GM21390 (cell line): ENCODE measurements around the gene CPS1.
A peak's percentile ranks its signal among the peaks of the same experiment; 100 is the strongest.

Source experiments
- ATAC-seq: cut with Tn5 transposase; IDR thresholded peaks from one replicate; pipeline ENCODE4 v1.9.1; 2021; ENCODE audit not compliant: unreplicated experiment

The CPS1 gene

GRCh38 chr2:210556329-210556980 lies at the start of gene CPS1:
TSS of gene CPS1 (plus strand) at chr2:210556599. CDS start at chr2:210556734, 135 bp downstream.
- no peak for ATAC-seq

- no peak for ATAC-seq
Measured at GRCh38 chr2:210515911-210516310, 40.5 kb upstream of the CPS1 start.

DNA sequence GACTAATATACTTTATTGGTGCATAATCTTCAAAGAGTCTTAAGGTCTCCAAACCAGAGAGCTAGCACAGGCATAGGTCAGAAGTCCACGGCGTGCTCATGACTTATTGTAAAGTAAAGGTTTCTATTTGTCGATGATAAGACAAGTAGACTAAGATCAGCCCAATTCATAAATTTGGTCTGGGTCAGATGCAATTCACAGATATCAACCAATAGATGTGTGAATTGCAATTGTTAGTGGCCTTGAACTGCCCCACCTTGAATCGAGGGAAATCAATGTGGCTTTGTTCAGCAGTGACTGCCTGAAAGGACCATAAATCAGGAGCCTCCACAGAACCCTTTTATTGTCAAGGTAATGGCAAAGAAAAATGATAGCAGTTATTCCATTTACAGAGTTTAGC lies 39.1 kb upstream of the CPS1 start:
- ATAC-seq: no peak

DNA sequence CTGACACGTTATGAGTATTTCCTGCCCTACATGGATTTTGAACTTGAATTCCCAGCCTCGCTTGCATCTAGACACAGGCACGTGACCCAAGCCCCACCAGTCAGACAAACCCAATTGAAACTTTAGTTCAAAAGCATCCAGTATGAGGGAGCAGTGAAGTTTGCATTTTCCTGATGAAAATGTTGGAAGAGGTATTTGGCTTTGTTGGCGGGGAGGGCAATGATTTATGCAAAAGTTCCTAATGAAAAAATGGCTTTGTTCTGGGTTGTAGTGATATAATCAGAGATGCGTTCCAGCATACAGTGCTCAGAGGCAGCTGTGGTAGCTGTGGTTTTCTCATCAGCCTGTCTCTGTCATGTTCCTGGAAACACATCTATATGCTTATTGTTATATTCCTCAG lies 36.8 kb upstream of the CPS1 start:
- no peak for ATAC-seq

GRCh38 chr2:210522399-210522798 lies 34.0 kb upstream of the CPS1 start:
- no peak for ATAC-seq

GRCh38 chr2:210523650-210524289 lies 32.6 kb upstream of the CPS1 start:
- no peak for ATAC-seq

DNA sequence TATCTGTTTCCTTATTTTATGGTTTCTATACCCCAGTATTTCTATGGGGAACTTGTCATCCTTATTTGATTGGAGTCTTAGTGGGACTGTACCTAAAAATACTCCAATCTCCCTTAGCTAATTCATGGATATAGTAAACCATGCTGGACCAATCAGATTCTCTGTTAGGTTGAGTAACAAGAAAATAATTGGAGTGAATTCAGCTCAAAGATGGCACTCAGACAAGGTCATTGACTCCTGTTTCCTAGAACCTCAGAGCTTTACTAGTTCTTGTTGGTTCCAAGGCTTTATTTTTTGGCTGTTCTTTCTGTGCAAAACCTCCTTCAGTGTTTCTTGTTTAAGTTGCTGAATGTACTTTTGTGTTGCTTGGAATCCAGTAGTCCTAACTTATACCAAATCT lies 31.9 kb upstream of the CPS1 start:
- no peak for ATAC-seq

- ATAC-seq: no peak
Measured at GRCh38 chr2:210527286-210527685, 29.1 kb upstream of the CPS1 start.

DNA sequence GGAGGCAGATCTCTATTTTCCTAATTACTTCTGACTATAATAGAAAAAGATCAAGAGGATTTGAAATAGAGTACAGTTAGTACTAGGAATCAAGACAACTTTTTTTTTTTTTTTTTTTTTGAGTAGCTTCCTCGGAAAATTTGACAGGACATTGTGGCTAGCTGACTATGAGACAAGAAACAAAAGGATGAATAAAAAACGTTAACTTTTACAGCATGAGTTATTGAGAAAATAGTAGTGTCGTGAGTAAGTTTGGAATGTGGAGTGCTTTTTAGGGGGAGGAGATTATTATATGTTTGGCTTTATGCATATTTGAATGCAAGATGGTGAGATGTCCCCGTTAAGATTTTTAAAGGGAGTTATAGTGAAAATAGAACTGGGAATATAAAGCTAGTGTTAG lies 27.7 kb upstream of the CPS1 start:
- no peak for ATAC-seq

DNA sequence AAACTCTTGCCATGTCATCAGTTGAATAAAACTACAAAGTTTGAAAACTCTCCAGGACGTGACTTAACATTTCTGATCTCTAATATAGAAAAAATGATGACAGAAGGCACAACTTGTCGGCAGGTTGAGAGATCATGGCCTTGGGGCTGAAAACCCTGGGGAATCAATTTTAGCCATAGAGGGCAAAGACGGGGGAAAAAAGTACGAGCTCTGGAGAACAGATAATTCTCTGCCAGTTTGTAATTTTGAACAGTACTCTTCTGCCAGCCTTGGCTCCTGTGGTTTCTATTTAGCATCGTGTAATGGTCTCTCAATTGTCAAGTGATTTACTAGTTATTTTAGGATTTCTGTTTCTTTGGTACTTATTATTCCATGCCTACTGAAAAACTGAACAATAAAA lies 25.3 kb upstream of the CPS1 start:
- no peak for ATAC-seq

DNA sequence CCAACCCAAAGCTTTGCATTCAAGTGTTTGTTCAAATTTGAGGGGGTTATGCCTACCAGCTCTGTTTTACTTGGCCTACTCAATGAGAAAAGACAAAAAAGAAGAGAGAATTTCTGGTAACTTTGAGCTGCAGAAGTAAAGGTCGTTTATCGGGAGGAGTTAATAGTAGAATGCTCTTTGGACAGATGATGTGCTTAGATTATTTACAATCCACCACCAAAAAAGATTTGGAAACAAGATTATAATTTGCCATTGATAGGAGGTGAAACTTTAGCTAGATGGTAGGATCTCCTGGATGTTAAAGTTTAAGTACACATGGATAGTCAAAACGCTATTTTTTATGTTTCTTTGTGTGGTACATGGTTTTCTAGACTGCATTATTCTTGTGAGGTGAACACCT lies 24.9 kb upstream of the CPS1 start:
- no peak for ATAC-seq

GRCh38 chr2:210533389-210533788 lies 23.0 kb upstream of the CPS1 start:
- no peak for ATAC-seq

- ATAC-seq: no peak
Measured at GRCh38 chr2:210534879-210535278, 21.5 kb upstream of the CPS1 start.

- ATAC-seq: peak; percentile 48
Measured at GRCh38 chr2:210536973-210537650, 19.3 kb upstream of the CPS1 start.

- no peak for ATAC-seq
Measured at GRCh38 chr2:210539035-210539434, 17.4 kb upstream of the CPS1 start.

GRCh38 chr2:210539578-210540416 lies 16.6 kb upstream of the CPS1 start:
- ATAC-seq: no peak

DNA sequence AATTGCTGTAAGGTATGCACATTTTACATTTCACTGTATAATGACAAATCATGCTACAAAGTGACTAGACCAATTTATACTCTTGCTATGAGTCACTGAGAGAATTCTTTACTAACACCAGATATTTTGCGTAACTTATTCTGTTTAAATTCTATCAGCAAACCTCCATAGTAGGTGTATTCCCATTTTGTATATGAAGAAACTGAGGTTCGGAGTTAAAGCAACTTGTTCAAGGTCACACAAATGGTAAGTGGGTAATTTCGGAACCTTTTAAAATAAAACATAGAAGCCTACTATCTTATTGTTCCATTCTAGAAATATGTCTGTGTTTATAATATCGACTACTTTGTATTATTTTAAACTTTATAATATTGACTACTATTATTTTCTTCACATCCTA lies 15.9 kb upstream of the CPS1 start:
- ATAC-seq: no peak

DNA sequence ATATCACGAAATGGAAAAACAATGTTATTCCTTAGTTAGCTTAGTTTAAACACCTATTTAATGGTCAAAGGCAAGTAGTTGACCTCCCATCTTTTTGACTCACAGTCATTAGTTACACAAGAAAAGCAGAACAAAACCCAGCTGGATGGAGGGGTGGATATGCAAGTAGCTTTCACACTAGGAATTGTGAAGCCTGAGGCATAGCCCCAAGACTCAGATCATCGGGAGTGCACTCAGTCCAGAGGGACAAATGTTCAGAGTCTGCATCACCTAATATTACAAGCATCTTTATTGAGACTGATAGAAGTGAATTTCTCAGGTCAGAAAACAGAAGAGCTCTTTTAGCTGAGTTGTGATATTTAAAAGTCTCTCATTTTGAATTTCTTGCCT lies 15.5 kb upstream of the CPS1 start:
- no peak for ATAC-seq

DNA sequence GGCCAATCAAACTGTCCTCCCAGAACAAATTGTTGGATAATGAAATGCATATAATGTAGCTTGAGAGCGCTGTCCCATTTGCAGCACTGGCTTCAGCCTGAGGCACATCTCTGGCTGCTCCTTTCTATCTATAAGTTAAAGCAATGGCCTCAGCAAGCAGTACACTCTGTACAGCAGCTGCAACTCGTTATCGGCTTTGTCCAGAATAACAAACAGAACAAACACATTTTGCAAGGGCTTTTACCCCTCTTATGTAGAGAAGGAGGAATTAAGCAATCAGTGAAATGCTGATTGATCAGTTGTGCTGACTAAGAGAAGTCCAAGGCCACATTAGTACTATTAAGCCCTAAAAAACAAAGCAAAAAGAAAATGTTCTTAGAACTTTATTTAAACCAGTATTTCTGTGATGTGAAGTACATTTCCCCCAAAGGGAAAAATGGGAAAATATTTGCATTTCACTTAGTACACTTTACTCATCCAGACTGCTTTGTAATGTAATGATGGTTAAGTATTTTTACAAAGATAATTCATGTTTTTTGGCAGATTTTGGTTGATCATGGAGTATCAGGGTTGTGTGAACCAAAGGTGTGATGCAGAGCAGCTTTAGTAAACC lies 15.0 kb upstream of the CPS1 start:
- no peak for ATAC-seq

DNA sequence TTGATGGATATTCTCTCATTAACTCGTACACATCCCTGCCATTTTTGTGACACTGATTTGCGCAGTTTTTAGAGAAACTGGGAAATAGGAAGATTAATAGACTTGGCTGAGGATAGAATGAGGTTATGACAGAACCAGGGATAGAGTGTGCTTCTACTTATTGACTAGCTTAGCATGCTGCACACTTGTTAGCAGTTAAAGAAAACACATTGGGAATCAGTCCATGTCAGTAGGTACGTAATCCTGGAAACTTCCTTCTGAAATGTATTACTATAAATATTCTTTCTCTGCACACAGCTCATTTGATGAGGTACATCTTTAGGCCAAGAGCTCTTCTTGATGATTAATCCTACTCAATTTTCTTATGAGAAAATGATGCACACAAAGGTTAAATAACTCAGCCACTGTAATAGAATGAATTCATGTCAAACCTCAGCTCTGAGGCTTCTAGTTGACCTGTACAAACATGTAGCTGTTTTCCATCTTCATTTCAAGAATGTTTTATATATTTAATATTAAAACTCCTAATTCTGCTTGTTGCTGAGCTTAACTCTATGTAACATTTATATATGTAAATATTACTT lies 12.3 kb upstream of the CPS1 start:
- no peak for ATAC-seq

GRCh38 chr2:210544831-210545230 lies 11.6 kb upstream of the CPS1 start:
- no peak for ATAC-seq
